ENCODE results near the gene ERO1B.

GRCh38 chr1:236289492-236290131 lies 7.9 kb upstream of the ERO1B start:
- TF ChIP-seq POLR2A (IDR thresholded peaks at IDR 0.05) (no peak), CTCF (IDR thresholded peaks at IDR 0.05) (no peak)
